ENCODE results near the gene GNGT1. TPM values are rescaled to one million over a fixed set of nuclear protein-coding genes. Genes with fewer than 3 reads are reported as not detected.
"Not testable (repeated sequence)": the region's sequence is repeated elsewhere in the genome, so short reads cannot be mapped to it uniquely, and the experiment has no call there.

Gene GNGT1
- total RNA-seq, 1 experiment from 2014 or later, result 0.20 TPM

GRCh38 chr7:93914581-93915066 is 8.3 kb downstream of the GNGT1 start:
- no peaks in the 10 kb centered on the region for H3K9me3 ChIP-seq (ENCODE audit: control insufficient read depth, low read depth, low read length)
- no peak overlapping the region for H3K14ac ChIP-seq (ENCODE audit: insufficient read depth, low read length)
- no peak overlapping the region for H2BK5ac ChIP-seq (ENCODE audit: insufficient read length, low read length)
- no peak overlapping the region for H3K56ac ChIP-seq (ENCODE audit: insufficient read length, low read depth, low read length)
- H3K27ac Mint-ChIP-seq, result peak overlapping the region in 1 of 3 experiments; percentile 75; a peak in 1 of 7 replicates
- no peaks in the 10 kb centered on the region; a peak in 1 of 4 replicates for H3K4me1 Mint-ChIP-seq
- no peak overlapping the region for H2AFZ ChIP-seq (ENCODE audit: low read length)
- DNase-seq, result no peak
- H2AK5ac ChIP-seq (ENCODE audit: insufficient read length, low read length), result no peak overlapping the region
- no peak overlapping the region for H2BK12ac ChIP-seq (ENCODE audit: insufficient read length, low read depth, low read length)
- H4K5ac ChIP-seq (ENCODE audit: insufficient read length, low read depth, low read length), result no peak overlapping the region
- no peak overlapping the region for H3K23ac ChIP-seq (ENCODE audit: insufficient read length, low read depth, low read length)
- TF ChIP-seq CTCF (conservative IDR thresholded peaks at IDR 0.05), result no peak
- H3K27me3 Mint-ChIP-seq (ENCODE audit: low read depth), result no peaks in the 10 kb centered on the region; the same call in 1 of the 2 replicates
- H3K79me2 ChIP-seq (ENCODE audit: insufficient read depth, low read length), result no peaks in the 10 kb centered on the region
- H4K20me1 ChIP-seq (ENCODE audit: control insufficient read depth, insufficient read depth, insufficient read length), result no peaks in the 10 kb centered on the region
- H3K18ac ChIP-seq (ENCODE audit: insufficient read length, low read depth, low read length), result no peak overlapping the region
- H3K27ac ChIP-seq (ENCODE audit: insufficient read length, low read depth, low read length), result no peak overlapping the region
- no peak overlapping the region for H3K9ac ChIP-seq (ENCODE audit: extremely low read depth, insufficient read length, low read length)
- no peaks in the 10 kb centered on the region for H3K4me1 ChIP-seq (ENCODE audit: insufficient read depth, low read length)
- H3K4me2 ChIP-seq (ENCODE audit: insufficient read depth, insufficient read length, low read length), result no peak overlapping the region
- H3K79me1 ChIP-seq (ENCODE audit: insufficient read depth, low read depth, low read length, poor library complexity, severe bottlenecking), result no peaks in the 10 kb centered on the region
- H3K23me2 ChIP-seq (ENCODE audit: insufficient read length, low read depth, low read length, poor library complexity, severe bottlenecking), result no peaks in the 10 kb centered on the region
- H3K4ac ChIP-seq (ENCODE audit: low read depth, low read length), result no peak overlapping the region
- H3K27me3 ChIP-seq (ENCODE audit: insufficient read depth, low read length), result no peaks in the 10 kb centered on the region
- H2BK15ac ChIP-seq (ENCODE audit: low read depth, low read length), result no peak overlapping the region
- no peaks in the 10 kb centered on the region for H3K9me3 Mint-ChIP-seq
- H4K91ac ChIP-seq (ENCODE audit: insufficient read length, low read depth, low read length), result no peak overlapping the region
- H3K4me3 Mint-ChIP-seq, result no peak overlapping the region
- no peak overlapping the region for H2BK20ac ChIP-seq (ENCODE audit: low read depth, low read length, poor library complexity, severe bottlenecking)
- no CpG with 5 or more reads among the region's 7 CpGs for WGBS (ENCODE audit: extremely low coverage, insufficient read length, low lambda C conversion rate)
- H3T11ph ChIP-seq (ENCODE audit: low read length), result no peak overlapping the region
- no peak overlapping the region for H2BK120ac ChIP-seq (ENCODE audit: low read depth, low read length, poor library complexity, severe bottlenecking)
- no peaks in the 10 kb centered on the region for H3K36me3 Mint-ChIP-seq (ENCODE audit: insufficient read depth in 1 of 3, low read depth in 3 of 3)
- H4K8ac ChIP-seq (replicated peaks; ENCODE audit: insufficient read length, low read depth, low read length), result no peak overlapping the region

DNA sequence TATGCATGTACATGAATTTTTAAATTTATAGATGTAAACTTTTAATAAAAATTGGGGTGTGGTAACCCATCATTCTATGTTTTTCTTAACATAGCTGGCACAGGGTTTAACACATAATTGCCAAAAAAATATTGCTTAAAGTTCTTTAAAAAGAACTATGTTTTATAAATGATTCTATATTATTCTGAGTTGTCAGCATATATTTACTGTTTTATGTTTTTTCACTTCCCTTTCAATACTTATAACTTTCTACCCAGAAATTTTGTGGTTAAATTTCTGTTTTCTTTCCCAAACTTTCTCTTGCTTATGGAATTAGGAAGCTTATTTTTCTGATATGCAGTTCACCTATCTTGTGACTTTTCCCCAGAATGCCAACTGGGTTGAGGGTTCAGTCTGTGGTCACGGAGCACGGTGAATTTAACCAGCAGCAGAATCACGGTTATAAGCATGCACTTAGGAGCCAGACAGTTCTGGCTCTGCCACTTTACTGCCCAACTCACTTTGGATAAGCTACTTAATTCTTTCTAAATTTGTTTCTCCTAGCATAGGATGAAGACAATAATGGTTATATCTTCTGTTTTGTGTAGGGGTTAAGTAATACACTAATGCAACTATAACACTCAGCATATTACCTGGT is 9.0 kb downstream of the GNGT1 start:
- not testable (repeated sequence) for H3K14ac ChIP-seq (ENCODE audit: insufficient read depth, low read length); H2BK12ac ChIP-seq (ENCODE audit: insufficient read length, low read depth, low read length); H3T11ph ChIP-seq (ENCODE audit: low read length); H2AFZ ChIP-seq (ENCODE audit: low read length); H3K4me2 ChIP-seq (ENCODE audit: insufficient read depth, insufficient read length, low read length); H3K4me1 ChIP-seq (ENCODE audit: insufficient read depth, low read length); H2BK20ac ChIP-seq (ENCODE audit: low read depth, low read length, poor library complexity, severe bottlenecking); H3K27ac ChIP-seq (ENCODE audit: insufficient read length, low read depth, low read length); H3K27me3 ChIP-seq (ENCODE audit: insufficient read depth, low read length); H4K20me1 ChIP-seq (ENCODE audit: control insufficient read depth, insufficient read depth, insufficient read length); H3K36me3 Mint-ChIP-seq (ENCODE audit: insufficient read depth in 1 of 3, low read depth in 3 of 3); H3K9me3 ChIP-seq (ENCODE audit: control insufficient read depth, low read depth, low read length); H3K23me2 ChIP-seq (ENCODE audit: insufficient read length, low read depth, low read length, poor library complexity, severe bottlenecking); H3K9me3 Mint-ChIP-seq; H2AK5ac ChIP-seq (ENCODE audit: insufficient read length, low read length); H4K5ac ChIP-seq (ENCODE audit: insufficient read length, low read depth, low read length); H3K27ac Mint-ChIP-seq; H3K4me3 Mint-ChIP-seq; H2BK5ac ChIP-seq (ENCODE audit: insufficient read length, low read length); H3K79me2 ChIP-seq (ENCODE audit: insufficient read depth, low read length); H3K4ac ChIP-seq (ENCODE audit: low read depth, low read length); H3K27me3 Mint-ChIP-seq (ENCODE audit: low read depth); H2BK15ac ChIP-seq (ENCODE audit: low read depth, low read length); H2BK120ac ChIP-seq (ENCODE audit: low read depth, low read length, poor library complexity, severe bottlenecking); DNase-seq; H3K79me1 ChIP-seq (ENCODE audit: insufficient read depth, low read depth, low read length, poor library complexity, severe bottlenecking); H3K9ac ChIP-seq (ENCODE audit: extremely low read depth, insufficient read length, low read length); H3K23ac ChIP-seq (ENCODE audit: insufficient read length, low read depth, low read length); H3K56ac ChIP-seq (ENCODE audit: insufficient read length, low read depth, low read length); H3K4me1 Mint-ChIP-seq; H4K91ac ChIP-seq (ENCODE audit: insufficient read length, low read depth, low read length); H3K18ac ChIP-seq (ENCODE audit: insufficient read length, low read depth, low read length); H4K8ac ChIP-seq (replicated peaks; ENCODE audit: insufficient read length, low read depth, low read length)
- no CpG with 5 or more reads among the region's 3 CpGs for WGBS (ENCODE audit: extremely low coverage, insufficient read length, low lambda C conversion rate)

All from H9 (cell line).